ENCODE data around the gene AGTRAP.

- TF ChIP-seq EZH2 (IDR thresholded peaks at IDR 0.05; ENCODE audit: borderline replicate concordance, low read depth, low read length, severe bottlenecking), result no peak
- TF ChIP-seq CTCF (IDR thresholded peaks at IDR 0.05; ENCODE audit: borderline replicate concordance, extremely low read depth, low read length, poor library complexity, severe bottlenecking), result no peak
These were observed 15.4 kb upstream of the AGTRAP start for GRCh38 chr1:11720525-11720924.

All from DND-41 (cell line).